Measurements from ENCODE around the gene FBLN1.

- no peak for TF ChIP-seq ZNF513 (tag by site-specific recombination; IDR thresholded peaks at IDR 0.05)
- TF ChIP-seq ZNF488 (tag by site-specific recombination; IDR thresholded peaks at IDR 0.05) = no peak
Measured at GRCh38 chr22:45551310-45552016, 48.8 kb downstream of the FBLN1 start.

All from HEK293 (cell line).